H1 (cell line): Measurements from ENCODE around the gene SLC23A3. TPM values are rescaled to one million over a fixed set of nuclear protein-coding genes. Genes with fewer than 3 reads are reported as not detected.

Experiments used
- CTCF ChIA-PET: fragments of 300-600 bp; sonication (Branson Sonifier 250); formaldehyde crosslinking; loops from one replicate; lab custom pipeline; 2021; ENCODE audit not compliant: partially characterized antibody; lab: Charles Lee
- POLR2A ChIA-PET: fragments of 300-600 bp; sonication (Branson Sonifier 250); formaldehyde crosslinking; loops from one replicate; lab custom pipeline; 2021; ENCODE audit warnings: inconsistent platforms; ENCODE audit not compliant: partially characterized antibody; lab: Charles Lee
- DNase-seq, 2 experiments: peaks; one replicate each; pipeline versions ENCODE4 v3.0.0 to v3.0.0-alpha.2; 2010 to 2022; ENCODE audit warnings: low spot score in 2 of 2, low read depth in 1 of 2, mixed read lengths in 1 of 2
- FAIRE-seq: peaks from 2 replicates; lab custom pipeline; 2011; peaks lifted over from hg19 to GRCh38; lab: Jason Lieb, UNC
- H2AFZ ChIP-seq: 2 replicates; pipeline ENCODE4 v1.8.1; 2012; ENCODE audit warnings: low read length, inconsistent platforms
- H2AK5ac ChIP-seq: 2 replicates; pipeline ENCODE4 v1.6.1; 2013; ENCODE audit warnings: low read depth, low read length
- H2BK120ac ChIP-seq: replicated peaks from 2 replicates; pipeline ENCODE3; 2013; ENCODE audit warnings: low read depth, low read length, inconsistent platforms
- H2BK12ac ChIP-seq: 2 replicates; pipeline ENCODE4 v1.6.1; 2013; ENCODE audit warnings: low read depth, low read length
- H2BK15ac ChIP-seq: 2 replicates; pipeline ENCODE4 v1.6.1; 2013; ENCODE audit warnings: low read length
- H2BK20ac ChIP-seq: 2 replicates; pipeline ENCODE4 v1.6.1; 2013; ENCODE audit warnings: low read length
- H2BK5ac ChIP-seq: 2 replicates; pipeline ENCODE4 v1.6.1; 2013; ENCODE audit warnings: low read depth, low read length
- H3K14ac ChIP-seq: 2 replicates; pipeline ENCODE4 v1.6.1; 2013; ENCODE audit warnings: inconsistent platforms; ENCODE audit not compliant: insufficient read length
- H3K18ac ChIP-seq: 2 replicates; pipeline ENCODE4 v1.6.1; 2013; ENCODE audit warnings: low read length; ENCODE audit errors: extremely low read depth
- H3K23ac ChIP-seq: 2 replicates; pipeline ENCODE4 v1.6.1; 2013; ENCODE audit warnings: inconsistent platforms; ENCODE audit not compliant: insufficient read length
- H3K23me2 ChIP-seq: 2 replicates; pipeline ENCODE4 v1.6.1; 2013; ENCODE audit warnings: low read depth, low read length
- H3K27ac ChIP-seq: 2 replicates; pipeline ENCODE4 v1.6.1; 2011; ENCODE audit warnings: low read depth, low read length, inconsistent platforms
- H3K27me3 ChIP-seq, 4 experiments: replicated peaks in 1 of 4; 1 replicate in 1 of 4; 2 replicates in 3 of 4; pipeline versions ENCODE4 v1.6.1 to v1.8.1; 2011 to 2013; ENCODE audit warnings: low read length in 3 of 4, mild to moderate bottlenecking in 3 of 4, inconsistent platforms in 2 of 4, mixed read lengths in 2 of 4, moderate library complexity in 1 of 4; ENCODE audit not compliant: control insufficient read depth in 3 of 4, insufficient read depth in 3 of 4; ENCODE audit errors: extremely low read depth in 1 of 4
- H3K36me3 ChIP-seq, 4 experiments: 2 replicates each; pipeline versions ENCODE4 v1.6.1 to v1.8.1; 2011 to 2013; ENCODE audit warnings: mild to moderate bottlenecking in 4 of 4, low read length in 3 of 4, moderate library complexity in 2 of 4, control low read depth in 1 of 4, inconsistent platforms in 1 of 4; ENCODE audit not compliant: insufficient read depth in 4 of 4, control insufficient read depth in 2 of 4
- H3K4ac ChIP-seq: replicated peaks from 2 replicates; pipeline ENCODE3; 2013; ENCODE audit warnings: low read length, low read depth, mixed read lengths, inconsistent platforms; ENCODE audit not compliant: insufficient read length
- H3K4me1 ChIP-seq, 4 experiments: replicated peaks in 1 of 4; 1 replicate in 1 of 4; 2 replicates in 3 of 4; pipeline versions ENCODE4 v1.6.1 to v1.8.1; 2011 to 2013; ENCODE audit warnings: low read length in 3 of 4, inconsistent platforms in 2 of 4, mixed read lengths in 1 of 4; ENCODE audit not compliant: insufficient read depth in 4 of 4, control insufficient read depth in 3 of 4
- H3K4me2 ChIP-seq, 2 experiments: 2 replicates each; pipeline versions ENCODE4 v1.6.1 to v1.8.1; 2011 to 2013; ENCODE audit warnings: low read depth in 2 of 2, low read length in 2 of 2, control low read depth in 1 of 2, inconsistent platforms in 1 of 2, mild to moderate bottlenecking in 1 of 2; ENCODE audit not compliant: insufficient read depth in 1 of 2
- H3K4me3 ChIP-seq, 4 experiments: fragments of 200-600, 300-600 bp in 1 of 4; sonication (generic), shearing (Covaris generic), sonication (Bioruptor Twin) in 1 of 4; 2 replicates each; pipeline versions ENCODE4 v1.5.1 to v1.8.1; 2011 to 2016; ENCODE audit warnings: low read length in 4 of 4, low read depth in 3 of 4, control low read depth in 2 of 4, inconsistent platforms in 2 of 4, mild to moderate bottlenecking in 2 of 4, mixed read lengths in 1 of 4, moderate library complexity in 1 of 4; ENCODE audit not compliant: insufficient read depth in 2 of 4; ENCODE audit errors: extremely low read depth in 1 of 4
- H3K56ac ChIP-seq: replicated peaks from 2 replicates; pipeline ENCODE3; 2013; ENCODE audit warnings: low read depth, mild to moderate bottlenecking, mixed read lengths, low read length, inconsistent platforms; ENCODE audit not compliant: insufficient read length
- H3K79me1 ChIP-seq: 2 replicates; pipeline ENCODE4 v1.6.1; 2013; ENCODE audit warnings: low read depth, low read length, control low read depth
- H3K79me2 ChIP-seq, 2 experiments: 2 replicates each; pipeline versions ENCODE4 v1.6.1 to v1.8.1; 2012 to 2013; ENCODE audit warnings: low read length in 2 of 2, mild to moderate bottlenecking in 2 of 2, inconsistent platforms in 1 of 2; ENCODE audit not compliant: insufficient read depth in 2 of 2, control insufficient read depth in 1 of 2
- H3K9ac ChIP-seq, 4 experiments: replicated peaks in 1 of 4; 1 replicate in 1 of 4; 2 replicates in 3 of 4; pipeline versions ENCODE4 v1.6.1 to v1.8.1; 2011 to 2013; ENCODE audit warnings: low read depth in 3 of 4, low read length in 3 of 4, control low read depth in 2 of 4, mild to moderate bottlenecking in 2 of 4, moderate library complexity in 2 of 4, inconsistent platforms in 1 of 4; ENCODE audit errors: extremely low read depth in 1 of 4
- H3K9me3 ChIP-seq, 2 experiments: 2 replicates each; pipeline versions ENCODE4 v1.6.1 to v1.8.1; 2012 to 2013; ENCODE audit warnings: mild to moderate bottlenecking in 2 of 2, moderate library complexity in 2 of 2, control low read depth in 1 of 2, inconsistent platforms in 1 of 2, low read depth in 1 of 2, low read length in 1 of 2, mixed read lengths in 1 of 2; ENCODE audit not compliant: insufficient read depth in 2 of 2
- H4K20me1 ChIP-seq, 2 experiments: replicated peaks in 1 of 2; 2 replicates each; pipeline versions ENCODE3 to v1.8.1; 2011 to 2013; ENCODE audit warnings: inconsistent platforms in 2 of 2, low read length in 2 of 2, mild to moderate bottlenecking in 1 of 2; ENCODE audit not compliant: insufficient read depth in 2 of 2, control insufficient read depth in 1 of 2
- H4K5ac ChIP-seq: 2 replicates; pipeline ENCODE4 v1.6.1; 2013; ENCODE audit warnings: low read length, low read depth, mixed read lengths, inconsistent platforms; ENCODE audit not compliant: insufficient read length
- H4K8ac ChIP-seq: 2 replicates; pipeline ENCODE4 v1.8.0; 2013; ENCODE audit warnings: mild to moderate bottlenecking, moderate library complexity, low read length, inconsistent platforms; ENCODE audit not compliant: insufficient read depth; ENCODE audit errors: extremely low read depth
- H4K91ac ChIP-seq: replicated peaks from 2 replicates; pipeline ENCODE3; 2013; ENCODE audit warnings: low read length, mixed read lengths, inconsistent platforms; ENCODE audit not compliant: insufficient read length
- SP1 ChIP-seq: IDR thresholded peaks from 2 replicates; pipeline ENCODE4 v1.6.1; 2011; ENCODE audit warnings: low read depth, low read length
- WGBS, 2 experiments: shearing (Covaris generic) in 1 of 2; methylation state at CpG; one replicate each; pipeline versions ENCODE4 v1.1.6 to v1.1.7; 2013 to 2015; ENCODE audit warnings: low lambda C conversion rate in 2 of 2, mixed read lengths in 2 of 2, inconsistent platforms in 1 of 2, low coverage in 1 of 2, missing lambda C conversion rate in 1 of 2; ENCODE audit not compliant: insufficient replicate concordance in 2 of 2, insufficient coverage in 1 of 2, insufficient read length in 1 of 2; ENCODE audit errors: extremely low coverage in 1 of 2, missing lambda C conversion rate in 1 of 2; 5-methylcytosine and 5-hydroxymethylcytosine counted together
- polyA plus RNA-seq, 7 experiments: library from polyadenylated mRNA; depleted of rRNA in 3 of 7; stranded (reverse) in 5 of 7; unstranded in 2 of 7; fragments of >200 nt in 5 of 7; fragments of 200-250 nt in 2 of 7; gene quantifications; 1 replicate in 5 of 7; 2 replicates in 1 of 7; 4 replicates in 1 of 7; pipeline versions ENCODE4 v1.2.1 to v1.2.3, GENCODE V29; 2011 to 2013; ENCODE audit warnings: missing spikeins in 2 of 7, mixed read lengths in 2 of 7
- total RNA-seq: library from RNA; stranded (reverse); fragmentation: NEBNext Ultra II Directional; extraction: Animal tissue kit (Norgen Biotek cat#: 25700); gene quantifications from 2 replicates; pipeline ENCODE4 v1.2.1, GENCODE V29; 2021

SLC23A3 gene
- total and polyA plus RNA-seq, 2 of the 8 experiments (the other 6 are each of a cell fraction or from before 2014, with no cell fraction given): 0.35 to 0.84 TPM

DNA sequence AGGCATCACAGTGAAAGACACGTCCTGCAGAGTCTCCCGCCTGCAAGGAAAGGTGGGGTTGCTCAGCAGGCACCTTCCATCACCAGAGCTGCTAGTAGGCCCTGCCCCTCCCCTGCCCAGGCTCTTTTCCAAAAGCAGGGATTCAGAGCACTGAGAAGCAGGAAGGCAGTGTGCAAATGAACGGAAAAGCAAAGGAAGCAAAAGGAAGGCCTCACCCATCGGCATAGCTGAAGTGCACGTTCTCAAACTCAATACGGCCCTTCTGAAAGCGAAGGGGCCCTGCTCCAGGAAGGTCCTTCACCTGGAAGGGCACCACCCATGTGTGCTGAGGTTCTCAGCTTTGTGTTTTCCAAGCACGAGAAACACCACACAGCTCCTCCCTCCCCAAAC lies 43.2 kb upstream of the SLC23A3 start:
- Histone ChIP-seq H3K23me2 (peaks cover 2% of the 10 kb centered on the region), H4K5ac (no peak overlapping the region), H3K56ac (no peak overlapping the region), H3K4ac (no peak overlapping the region), H3K36me3 (peaks cover 14 to 57% (median 29%) of the 10 kb centered on the region in 4 experiments), H2BK20ac (no peak overlapping the region), H2AK5ac (no peak overlapping the region), H3K18ac (no peak overlapping the region), H3K4me3 (no peak overlapping the region), H4K8ac (no peak overlapping the region), H4K91ac (no peak overlapping the region), H2AFZ (no peak overlapping the region), H2BK120ac (no peak overlapping the region), H3K79me1 (no peaks in the 10 kb centered on the region), H3K27me3 (no peaks in the 10 kb centered on the region), H2BK12ac (no peak overlapping the region), H3K9ac (no peak overlapping the region), H3K23ac (no peak overlapping the region), H2BK5ac (no peak overlapping the region), H3K4me1 (peaks cover 0 to 2% (median 0%) of the 10 kb centered on the region in 4 experiments; a peak in 2 of 7 replicates), H4K20me1 (peaks cover 0 to 2% of the 10 kb centered on the region in 2 experiments), H3K4me2 (no peak overlapping the region), H3K79me2 (no peaks in the 10 kb centered on the region), H3K14ac (no peak overlapping the region), H2BK15ac (no peak overlapping the region), H3K9me3 (no peaks in the 10 kb centered on the region), H3K27ac (no peak overlapping the region)
- DNase-seq (no peak), FAIRE-seq (no peak)
- CTCF ChIA-PET: interaction anchor here (0.9 to 1.1 kb wide), 2 partner anchors 41 to 64 kb away, joined by 4 read pairs; no protein-coding TSS in a partner anchor
- TF ChIP-seq SP1: no peak
- POLR2A ChIA-PET: interaction anchor here (0.6 to 1.5 kb wide), 7 partner anchors 11 to 50 kb away, joined by 3 to 7 read pairs (median 3); partner anchors contain the start of genes ANKZF1, ATG9A, GLB1L and STK16
- 98% methylated on average over 8 of the region's 8 CpGs; no CpG with 5 or more reads in 1 of the 2 experiments for WGBS, 2 experiments
